ENCODE data around the gene DAP. TPM values are rescaled to one million over a fixed set of nuclear protein-coding genes. Genes with fewer than 3 reads are reported as not detected.

The DAP gene
- 27.0 and 29.2 TPM in 2 replicates for total RNA-seq

GRCh38 chr5:10761185-10761932 is at the start of gene DAP:
TSS of gene DAP (minus strand) at chr5:10761234. CDS start at chr5:10761068, 166 bp downstream.

Other genes starting within 250 kb of the DAP start
- 5.5 and 8.4 TPM in 2 replicates for gene ANKRD33B, start 197.2 kb downstream of the DAP start, total RNA-seq

Measured in smooth muscle cell of bladder (primary cell).